BLaER1 treated with 17β-estradiol and CSF1 and Interleukin-3, amounts not matched to agents 10 nM and 100 nM (cell line): ENCODE data around the gene BCAN.
"Not testable (repeated sequence)": the region's sequence is repeated elsewhere in the genome, so short reads cannot be mapped to it uniquely, and the experiment has no call there.

Experiments used
- H3K27ac ChIP-seq, 11 experiments: shearing (Covaris generic); formaldehyde crosslinking; 2 replicates each; pipeline ENCODE4 v1.8.1; 2022
- H3K27me3 ChIP-seq, 11 experiments: shearing (Covaris generic); formaldehyde crosslinking; 2 replicates each; pipeline ENCODE4 v1.8.1; 2022
- H3K36me3 ChIP-seq, 11 experiments: shearing (Covaris generic); formaldehyde crosslinking; 2 replicates each; pipeline ENCODE4 v1.8.1; 2022
- H3K4me1 ChIP-seq, 10 experiments: shearing (Covaris generic); formaldehyde crosslinking; 2 replicates each; pipeline ENCODE4 v1.8.1; 2022
- H3K4me2 ChIP-seq, 11 experiments: shearing (Covaris generic); formaldehyde crosslinking; 2 replicates each; pipeline ENCODE4 v1.8.1; 2022
- H3K4me3 ChIP-seq, 10 experiments: shearing (Covaris generic); formaldehyde crosslinking; 2 replicates each; pipeline ENCODE4 v1.8.1; 2022
- H3K9ac ChIP-seq, 11 experiments: shearing (Covaris generic); formaldehyde crosslinking; 2 replicates each; pipeline ENCODE4 v1.8.1; 2022
- H3K9me3 ChIP-seq, 11 experiments: shearing (Covaris generic); formaldehyde crosslinking; replicated peaks in 1 of 11; 2 replicates each; pipeline ENCODE4 v1.8.1; 2022
- H4K20me1 ChIP-seq, 11 experiments: shearing (Covaris generic); formaldehyde crosslinking; 2 replicates each; pipeline ENCODE4 v1.8.1; 2022
- Cebpa-rat ChIP-seq, 11 experiments: shearing (Covaris generic); IDR thresholded peaks; 2 replicates each; pipeline ENCODE4 v1.8.1; 2022

BCAN gene

GRCh38 chr1:156598731-156599432, 43.0 kb upstream of the BCAN start:
- Histone ChIP-seq H4K20me1 (peaks cover 0 to 59% (median 32%) of the 10 kb centered on the region in 11 experiments; a peak in 13 of 22 replicates), H3K27ac (0 out of 22 replicates have a peak overlapping the region, but pooled peaks of 1 of the 11 experiments have one; percentile 3), H3K4me3 (no peak overlapping the region), H3K4me1 (peaks cover 34 to 53% (median 39%) of the 10 kb centered on the region in 10 experiments), H3K4me2 (peak overlapping the region in 8 of 11 experiments; percentile 88 to 96 (median 94); a peak in 11 of 22 replicates), H3K9ac (peak overlapping the region in 2 of 11 experiments; percentile 9 to 11; a peak in 2 of 22 replicates), H3K9me3 (no peaks in the 10 kb centered on the region), H3K36me3 (peaks cover 41 to 63% (median 58%) of the 10 kb centered on the region in 11 experiments), H3K27me3 (no peaks in the 10 kb centered on the region)
- TF ChIP-seq Cebpa-rat (IDR thresholded peaks at IDR 0.05): no peak

- Histone ChIP-seq H3K36me3 (peaks cover 33 to 54% (median 49%) of the 10 kb centered on the region in 11 experiments), H3K27me3 (no peaks in the 10 kb centered on the region), H3K9ac (peak overlapping the region in 9 of 11 experiments; percentile 82 to 95 (median 88); a peak in 11 of 22 replicates), H3K9me3 (no peaks in the 10 kb centered on the region), H3K4me3 (peak overlapping the region in 9 of 10 experiments; percentile 57 to 87 (median 80); a peak in 17 of 20 replicates), H4K20me1 (peaks cover 0 to 50% (median 22%) of the 10 kb centered on the region in 11 experiments; a peak in 12 of 22 replicates), H3K4me1 (peaks cover 33 to 49% (median 35%) of the 10 kb centered on the region in 10 experiments), H3K27ac (peak overlapping the region in 7 of 11 experiments; percentile 87 to 94 (median 92); a peak in 9 of 22 replicates), H3K4me2 (peak overlapping the region; percentile 88 to 97 (median 94))
- 0 out of 22 replicates have a peak, but pooled peaks of 1 of the 11 experiments have one; percentile 16 for TF ChIP-seq Cebpa-rat (IDR thresholded peaks at IDR 0.05)
These were observed 42.1 kb upstream of the BCAN start for GRCh38 chr1:156599811-156600210.

GRCh38 chr1:156600733-156601121, 41.2 kb upstream of the BCAN start:
- peaks cover 24 to 45% (median 40%) of the 10 kb centered on the region in 11 experiments for H3K36me3 ChIP-seq
- H3K4me3 ChIP-seq: peak overlapping the region; percentile 57 to 87 (median 80)
- TF ChIP-seq Cebpa-rat (IDR thresholded peaks at IDR 0.05): no peak
- H3K4me1 ChIP-seq: peaks cover 33 to 54% (median 44%) of the 10 kb centered on the region in 10 experiments
- no peaks in the 10 kb centered on the region for H3K27me3 ChIP-seq
- peak overlapping the region; percentile 82 to 95 (median 87) for H3K9ac ChIP-seq
- H3K9me3 ChIP-seq: no peaks in the 10 kb centered on the region
- H4K20me1 ChIP-seq: peaks cover 0 to 41% (median 15%) of the 10 kb centered on the region in 11 experiments; a peak in 11 of 22 replicates
- H3K4me2 ChIP-seq: peak overlapping the region; percentile 88 to 97 (median 94)
- H3K27ac ChIP-seq: peak overlapping the region; percentile 24 to 94 (median 89); a peak in 21 of 22 replicates

GRCh38 chr1:156601122-156601830, 40.6 kb upstream of the BCAN start, which contains the start of gene GPATCH4:
TSS of gene GPATCH4 (minus strand) at chr1:156601479.
- Histone ChIP-seq H3K27ac (peak within 1 kb of the TSS; percentile 24 to 94 (median 89); a peak in 21 of 22 replicates), H3K4me3 (peak within 1 kb of the TSS; percentile 57 to 87 (median 80))

GRCh38 chr1:156601892-156602291, 40.0 kb upstream of the BCAN start:
- H3K27me3 ChIP-seq: no peaks in the 10 kb centered on the region

More at GRCh38 chr1:156601122-156601830, 40.6 kb upstream of the BCAN start, which contains the start of gene GPATCH4:
- peak within 1 kb of the TSS; percentile 82 to 95 (median 87) for H3K9ac ChIP-seq
- peaks cover 18 to 39% (median 34%) of the 10 kb centered on the region in 11 experiments for H3K36me3 ChIP-seq
- no peak for TF ChIP-seq Cebpa-rat (IDR thresholded peaks at IDR 0.05)
- H3K9me3 ChIP-seq: no peaks in the 10 kb centered on the region
- peaks cover 0 to 35% (median 11%) of the 10 kb centered on the region in 11 experiments; a peak in 10 of 22 replicates for H4K20me1 ChIP-seq
- peak within 1 kb of the TSS; percentile 88 to 97 (median 94) for H3K4me2 ChIP-seq
- H3K4me1 ChIP-seq: peaks cover 33 to 60% (median 47%) of the 10 kb centered on the region in 10 experiments
- H3K27me3 ChIP-seq: no peaks in the 10 kb centered on the region

GRCh38 chr1:156602557-156602993, 39.3 kb upstream of the BCAN start:
- H3K27me3 ChIP-seq: no peaks in the 10 kb centered on the region
- H4K20me1 ChIP-seq: peaks cover 0 to 22% (median under 1%) of the 10 kb centered on the region in 11 experiments; a peak in 9 of 22 replicates
- H3K36me3 ChIP-seq: peaks cover 5 to 26% (median 21%) of the 10 kb centered on the region in 11 experiments; a peak in 21 of 22 replicates
- H3K4me1 ChIP-seq: peaks cover 42 to 71% (median 51%) of the 10 kb centered on the region in 10 experiments
- no peak overlapping the region for H3K9ac ChIP-seq
- no peak overlapping the region for H3K27ac ChIP-seq
- peak overlapping the region; percentile 88 to 97 (median 94) for H3K4me2 ChIP-seq
- no peaks in the 10 kb centered on the region for H3K9me3 ChIP-seq
- TF ChIP-seq Cebpa-rat (IDR thresholded peaks at IDR 0.05): no peak
- H3K4me3 ChIP-seq: no peak overlapping the region

More at GRCh38 chr1:156601892-156602291, 40.0 kb upstream of the BCAN start:
- peak overlapping the region; percentile 24 to 94 (median 89); a peak in 21 of 22 replicates for H3K27ac ChIP-seq
- peak overlapping the region; percentile 88 to 97 (median 94) for H3K4me2 ChIP-seq
- H3K4me1 ChIP-seq: peaks cover 35 to 64% (median 48%) of the 10 kb centered on the region in 10 experiments
- TF ChIP-seq Cebpa-rat (IDR thresholded peaks at IDR 0.05): no peak
- H4K20me1 ChIP-seq: peaks cover 0 to 29% (median 7%) of the 10 kb centered on the region in 11 experiments; a peak in 10 of 22 replicates
- H3K4me3 ChIP-seq: peak overlapping the region; percentile 57 to 87 (median 80)
- peaks cover 12 to 33% (median 28%) of the 10 kb centered on the region in 11 experiments for H3K36me3 ChIP-seq
- H3K9ac ChIP-seq: peak overlapping the region; percentile 82 to 95 (median 87)
- H3K9me3 ChIP-seq: no peaks in the 10 kb centered on the region

- H3K9ac ChIP-seq: peak overlapping the region in 2 of 11 experiments; percentile 0 to 42; a peak in 1 of 22 replicates
- H3K36me3 ChIP-seq, H3K27me3 ChIP-seq, H4K20me1 ChIP-seq, H3K4me3 ChIP-seq, H3K9me3 ChIP-seq, H3K27ac ChIP-seq: not testable (repeated sequence)
- peaks cover 22 to 53% (median 34%) of the 10 kb centered on the region in 10 experiments for H3K4me1 ChIP-seq
- H3K4me2 ChIP-seq: peak overlapping the region in 9 of 11 experiments; percentile 2 to 38 (median 14); a peak in 7 of 22 replicates
These were observed 34.6 kb upstream of the BCAN start for GRCh38 chr1:156607344-156607743.

- no peak overlapping the region for H3K4me3 ChIP-seq
- peak overlapping the region; percentile 2 to 61 (median 44); a peak in 16 of 22 replicates for H3K4me2 ChIP-seq
- H3K36me3 ChIP-seq: no peaks in the 10 kb centered on the region
- H3K27me3 ChIP-seq: peaks cover 0 to 6% (median 0%) of the 10 kb centered on the region in 11 experiments; a peak in 3 of 22 replicates
- no peak for TF ChIP-seq Cebpa-rat (IDR thresholded peaks at IDR 0.05)
- peak overlapping the region in 1 of 11 experiments; percentile 32; a peak in 1 of 22 replicates for H3K9ac ChIP-seq
- H3K9me3 ChIP-seq: no peaks in the 10 kb centered on the region
- no peaks in the 10 kb centered on the region; a peak in 1 of 22 replicates for H4K20me1 ChIP-seq
- H3K27ac ChIP-seq: no peak overlapping the region; a peak in 1 of 22 replicates
- peaks cover 20 to 52% (median 30%) of the 10 kb centered on the region in 10 experiments for H3K4me1 ChIP-seq
These were observed 33.8 kb upstream of the BCAN start for GRCh38 chr1:156608036-156608674.
